PC-3 (cell line): Measurements from ENCODE around the gene AKR1C2.
"Not testable (repeated sequence)": the region's sequence is repeated elsewhere in the genome, so short reads cannot be mapped to it uniquely, and the experiment has no call there.

Experiments
- EZH2 ChIP-seq: fragments of 300-600 bp; sonication (generic); IDR thresholded peaks from one replicate; pipeline ENCODE4 v1.6.1; 2017; ENCODE audit warnings: antibody characterized with exemption, mild to moderate bottlenecking, low read length; ENCODE audit not compliant: unreplicated experiment
- EZH2phosphoT487 ChIP-seq: fragments of 300-600 bp; sonication (generic); IDR thresholded peaks from 2 replicates; pipeline ENCODE4 v1.6.1; 2018; ENCODE audit warnings: mild to moderate bottlenecking, antibody characterized with exemption, low read length, borderline replicate concordance
- TF ChIP-seq, protein P1 (sequence below): fragments of 300-600 bp; sonication (generic); conservative IDR thresholded peaks from 2 replicates; pipeline ENCODE4 v1.5.1; 2017; ENCODE audit warnings: antibody characterized with exemption, low read depth, mild to moderate bottlenecking, low read length

DNA sequence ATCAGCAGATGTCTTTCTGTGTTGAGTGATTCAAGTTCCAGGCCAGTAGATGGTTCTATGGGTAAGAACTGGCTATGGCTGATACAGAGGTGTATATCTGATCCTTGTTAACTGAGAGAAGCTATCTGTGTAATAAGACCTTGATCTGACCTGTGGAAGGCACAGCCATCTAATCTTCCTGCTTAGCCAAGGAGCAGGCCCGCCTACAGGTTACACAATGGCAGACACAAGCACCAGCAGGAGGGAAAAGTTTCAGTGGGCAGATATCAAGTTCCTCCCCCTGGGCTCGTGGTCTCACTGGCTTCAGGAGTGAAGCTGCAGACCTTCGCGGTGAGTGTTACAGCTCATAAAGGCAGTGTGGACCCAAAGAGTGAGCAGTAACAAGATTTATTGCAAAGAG is 27.9 kb upstream of the AKR1C2 start:
- TF ChIP-seq, protein P1, sequence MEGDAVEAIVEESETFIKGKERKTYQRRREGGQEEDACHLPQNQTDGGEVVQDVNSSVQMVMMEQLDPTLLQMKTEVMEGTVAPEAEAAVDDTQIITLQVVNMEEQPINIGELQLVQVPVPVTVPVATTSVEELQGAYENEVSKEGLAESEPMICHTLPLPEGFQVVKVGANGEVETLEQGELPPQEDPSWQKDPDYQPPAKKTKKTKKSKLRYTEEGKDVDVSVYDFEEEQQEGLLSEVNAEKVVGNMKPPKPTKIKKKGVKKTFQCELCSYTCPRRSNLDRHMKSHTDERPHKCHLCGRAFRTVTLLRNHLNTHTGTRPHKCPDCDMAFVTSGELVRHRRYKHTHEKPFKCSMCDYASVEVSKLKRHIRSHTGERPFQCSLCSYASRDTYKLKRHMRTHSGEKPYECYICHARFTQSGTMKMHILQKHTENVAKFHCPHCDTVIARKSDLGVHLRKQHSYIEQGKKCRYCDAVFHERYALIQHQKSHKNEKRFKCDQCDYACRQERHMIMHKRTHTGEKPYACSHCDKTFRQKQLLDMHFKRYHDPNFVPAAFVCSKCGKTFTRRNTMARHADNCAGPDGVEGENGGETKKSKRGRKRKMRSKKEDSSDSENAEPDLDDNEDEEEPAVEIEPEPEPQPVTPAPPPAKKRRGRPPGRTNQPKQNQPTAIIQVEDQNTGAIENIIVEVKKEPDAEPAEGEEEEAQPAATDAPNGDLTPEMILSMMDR = not testable (repeated sequence)
- TF ChIP-seq EZH2phosphoT487, EZH2: not testable (repeated sequence)
